GM13976 (cell line): Measurements from ENCODE around the gene TLE3.

ENCODE experiments used
- DNase-seq: peaks from one replicate; pipeline ENCODE4 v3.0.0; 2012; ENCODE audit warnings: low spot score
- CTCF ChIP-seq: IDR thresholded peaks from 2 replicates; pipeline ENCODE4 v1.5.1; 2012; ENCODE audit warnings: borderline replicate concordance, mild to moderate bottlenecking; ENCODE audit not compliant: insufficient read depth; ENCODE audit errors: extremely low read depth, missing control alignments, control extremely low read depth
- in situ Hi-C: fragments of 300-500 bp; cut with MboI; formaldehyde crosslinking; loops from one replicate; pipeline ENCODE4 v1.12.0; 2022; ENCODE audit warnings: low sequenced_read_pairs, mixed read lengths, inconsistent platforms; ENCODE audit not compliant: unreplicated experiment

Gene TLE3

GRCh38 chr15:70087708-70088352 lies 9.9 kb downstream of the TLE3 start:
- no peak for DNase-seq
- no peak for TF ChIP-seq CTCF
- in situ Hi-C loops, result loop anchor here (25.0 kb wide), 1 partner anchor 326 kb away; no protein-coding TSS in a partner anchor

- no peak for TF ChIP-seq CTCF
- no peak for DNase-seq
- in situ Hi-C loops, result loop anchor here (25.0 kb wide), 1 partner anchor 324 kb away; no protein-coding TSS in a partner anchor
These were observed 11.1 kb downstream of the TLE3 start for GRCh38 chr15:70086636-70087035.

- TF ChIP-seq CTCF, result no peak
- in situ Hi-C loops, result loop anchor here (25.0 kb wide), 1 partner anchor 322 kb away; no protein-coding TSS in a partner anchor
These were observed 13.3 kb downstream of the TLE3 start for GRCh38 chr15:70084461-70084860.

GRCh38 chr15:70083946-70084345 lies 13.8 kb downstream of the TLE3 start:
- no peak for DNase-seq
- in situ Hi-C loops, result loop anchor here (25.0 kb wide), 1 partner anchor 322 kb away; no protein-coding TSS in a partner anchor
- no peak for TF ChIP-seq CTCF

More at GRCh38 chr15:70084461-70084860, 13.3 kb downstream of the TLE3 start:
- no peak for DNase-seq

GRCh38 chr15:70083418-70083817 lies 14.3 kb downstream of the TLE3 start:
- TF ChIP-seq CTCF, result no peak
- no peak for DNase-seq
- in situ Hi-C loops, result loop anchor here (25.0 kb wide), 1 partner anchor 321 kb away; no protein-coding TSS in a partner anchor

GRCh38 chr15:70082281-70082900 lies 15.3 kb downstream of the TLE3 start:
- in situ Hi-C loops, result loop anchor here (25.0 kb wide), 1 partner anchor 320 kb away; no protein-coding TSS in a partner anchor
- no peak for TF ChIP-seq CTCF

More at GRCh38 chr15:70082281-70082900, 15.3 kb downstream of the TLE3 start:
- no peak for DNase-seq
